HG03196 (cell line): ENCODE data around the gene TMEM217.

Source experiments
- ATAC-seq: cut with Tn5 transposase; IDR thresholded peaks from one replicate; pipeline ENCODE4 v1.9.1; 2021; ENCODE audit not compliant: unreplicated experiment

The TMEM217 gene

DNA sequence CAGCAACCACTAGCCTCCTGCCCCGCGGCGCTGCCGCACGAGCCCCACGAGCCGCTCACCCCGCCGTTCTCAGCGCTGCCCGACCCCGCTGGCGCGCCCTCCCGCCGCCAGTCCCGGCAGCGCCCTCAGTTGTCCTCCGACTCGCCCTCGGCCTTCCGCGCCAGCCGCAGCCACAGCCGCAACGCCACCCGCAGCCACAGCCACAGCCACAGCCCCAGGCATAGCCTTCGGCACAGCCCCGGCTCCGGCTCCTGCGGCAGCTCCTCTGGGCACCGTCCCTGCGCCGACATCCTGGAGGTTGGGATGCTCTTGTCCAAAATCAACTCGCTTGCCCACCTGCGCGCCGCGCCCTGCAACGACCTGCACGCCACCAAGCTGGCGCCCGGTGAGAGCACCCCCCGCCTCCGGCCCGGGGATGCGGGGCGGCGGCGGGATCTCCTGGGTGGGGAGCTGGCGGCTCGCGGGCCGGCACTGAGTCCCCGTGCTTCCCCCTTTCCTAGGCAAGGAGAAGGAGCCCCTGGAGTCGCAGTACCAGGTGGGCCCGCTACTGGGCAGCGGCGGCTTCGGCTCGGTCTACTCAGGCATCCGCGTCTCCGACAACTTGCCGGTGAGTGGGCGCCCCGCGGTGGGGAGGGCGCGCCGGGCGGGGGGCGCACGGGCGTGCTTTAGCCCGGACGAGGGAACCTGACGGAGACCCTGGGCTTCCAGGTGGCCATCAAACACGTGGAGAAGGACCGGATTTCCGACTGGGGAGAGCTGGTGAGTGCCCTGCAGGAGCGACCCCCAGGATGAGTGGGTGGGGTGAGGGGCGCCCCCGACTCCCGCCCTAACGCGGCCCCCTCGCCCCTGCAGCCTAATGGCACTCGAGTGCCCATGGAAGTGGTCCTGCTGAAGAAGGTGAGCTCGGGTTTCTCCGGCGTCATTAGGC, 87.4 kb downstream of the TMEM217 start:
- ATAC-seq: peak; percentile 25

DNA sequence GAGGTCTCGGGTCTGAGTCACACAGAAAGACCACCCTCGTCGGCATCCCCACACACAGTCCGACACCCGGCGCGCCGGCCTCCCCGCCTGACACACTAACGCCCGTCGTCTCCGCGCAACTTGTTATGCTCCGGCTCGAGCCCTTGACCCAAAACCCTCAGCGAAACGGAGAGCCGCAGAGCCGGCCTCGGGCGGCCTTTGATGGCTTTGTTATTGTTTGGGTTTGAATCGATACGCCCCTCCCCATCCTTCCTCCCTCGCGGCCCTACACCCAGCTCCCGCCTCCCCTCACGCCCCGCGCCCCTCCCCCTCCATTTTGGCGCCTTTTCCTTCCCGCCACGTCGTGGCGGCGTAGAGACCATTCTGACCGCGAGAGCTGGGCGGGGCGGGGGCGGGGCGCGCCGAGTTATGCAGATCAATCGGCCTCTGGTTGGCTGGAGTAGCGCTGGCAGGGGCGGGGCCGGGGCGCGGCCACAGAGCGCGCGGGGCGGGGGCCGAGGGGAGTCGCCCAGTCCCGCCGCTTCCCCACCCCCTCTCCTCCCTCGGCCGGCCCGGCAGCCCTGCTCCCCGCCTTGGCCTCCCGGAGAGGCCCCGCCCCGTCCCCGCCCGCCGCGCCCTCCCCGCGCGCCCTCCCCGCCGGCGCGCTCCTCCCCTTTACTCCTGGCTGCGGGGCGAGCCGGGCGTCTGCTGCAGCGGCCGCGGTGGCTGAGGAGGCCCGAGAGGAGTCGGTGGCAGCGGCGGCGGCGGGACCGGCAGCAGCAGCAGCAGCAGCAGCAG, 88.3 kb downstream of the TMEM217 start, which contains the start of gene PIM1:
PIM1 (plus strand) TSS at position 657 of the 777 bp plus-strand sequence. CDS start 424 bp downstream, outside the sequence.
- ATAC-seq: peak; percentile 48

DNA sequence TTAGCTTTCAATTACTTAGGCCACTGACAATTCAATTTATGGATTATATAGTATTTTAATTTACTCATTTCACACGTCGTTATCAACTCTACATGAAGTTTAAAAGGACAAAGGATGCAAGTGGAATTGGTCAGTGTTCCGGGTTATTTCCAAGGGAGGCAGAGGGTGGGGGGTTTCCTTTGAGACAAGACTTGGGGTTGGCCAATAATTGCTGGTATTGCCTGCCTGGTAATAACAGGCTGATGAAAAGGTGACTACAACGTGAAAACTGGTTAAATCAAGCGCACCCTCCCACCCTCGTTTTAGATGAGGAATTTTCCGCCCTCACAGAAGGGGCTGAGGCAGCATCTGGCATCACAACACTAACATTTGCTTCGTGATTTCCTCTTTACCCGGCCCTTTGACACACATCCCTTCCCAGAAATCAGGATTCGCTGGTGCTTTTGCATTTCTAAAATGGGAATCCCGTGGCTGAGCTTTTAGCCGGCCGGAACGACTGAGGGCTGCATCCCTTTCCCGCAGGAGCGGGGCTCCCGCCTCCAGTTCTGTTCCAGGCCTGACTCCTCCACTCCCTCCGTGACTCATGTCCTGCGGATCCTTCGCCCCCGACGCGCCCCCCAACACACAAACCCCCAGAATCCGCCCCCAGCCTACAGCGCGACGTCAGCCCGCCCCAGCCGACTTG, 89.0 kb downstream of the TMEM217 start:
- no peak for ATAC-seq

DNA sequence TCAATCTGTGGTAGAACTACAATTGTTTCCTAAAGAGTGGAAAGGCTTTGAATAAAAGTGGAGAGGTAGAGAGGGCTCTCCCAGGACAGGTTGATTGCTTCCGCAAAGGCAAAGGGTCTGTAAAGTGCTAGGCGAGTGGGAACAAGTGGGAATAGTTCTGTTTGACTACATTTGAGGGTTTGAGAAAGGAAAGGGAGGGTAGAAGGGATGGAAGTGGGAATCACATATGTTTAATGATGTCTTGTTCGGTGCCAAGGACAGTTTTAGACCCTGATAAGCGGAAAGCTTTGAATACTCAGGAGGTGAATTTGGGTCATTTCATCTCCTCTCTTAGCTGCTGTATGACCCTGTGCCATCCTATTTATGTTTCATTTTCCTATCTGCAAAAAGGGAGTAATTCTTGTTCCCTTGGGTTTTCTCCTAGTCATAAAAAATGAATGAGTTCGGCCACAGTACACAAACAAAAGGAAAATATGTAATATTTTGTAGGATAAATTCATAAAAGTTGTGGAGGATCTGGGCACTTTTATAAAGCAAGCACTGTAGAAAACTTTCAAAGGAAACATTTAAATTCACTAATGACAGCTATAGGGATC, 89.7 kb downstream of the TMEM217 start:
- ATAC-seq: no peak

DNA sequence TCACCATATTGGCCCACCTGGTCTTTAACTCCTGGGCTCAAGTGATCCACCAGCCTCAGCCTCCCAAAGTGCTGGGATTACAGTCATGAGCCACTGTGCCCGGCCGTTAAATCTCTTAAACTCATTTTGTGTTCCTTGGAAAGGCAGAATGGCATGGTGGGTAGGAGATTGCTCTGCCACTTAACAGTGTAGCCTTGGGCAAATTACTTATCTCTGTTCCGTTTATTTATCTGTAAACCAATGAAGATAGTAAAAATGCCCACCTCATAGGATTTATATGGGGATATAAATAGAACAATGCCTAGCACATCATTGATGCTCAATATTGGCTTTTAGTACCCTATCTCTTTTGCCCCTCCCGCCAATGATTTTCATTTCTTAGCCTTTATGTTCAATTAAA, 95.2 kb downstream of the TMEM217 start:
- no peak for ATAC-seq
